ENCODE results near the gene C1GALT1.
A peak's percentile ranks its signal among the peaks of the same experiment; 100 is the strongest.
"Not testable (repeated sequence)": the region's sequence is repeated elsewhere in the genome, so short reads cannot be mapped to it uniquely, and the experiment has no call there.

Gene C1GALT1

GRCh38 chr7:7173956-7174632, 8.2 kb upstream of the C1GALT1 start:
- no peak for DNase-seq

GRCh38 chr7:7175075-7175695, 7.2 kb upstream of the C1GALT1 start:
- no peak for DNase-seq

GRCh38 chr7:7176406-7177043, 5.8 kb upstream of the C1GALT1 start:
- no peak for DNase-seq

GRCh38 chr7:7177044-7177517, 5.3 kb upstream of the C1GALT1 start:
- no peak for DNase-seq

GRCh38 chr7:7178081-7178480, 4.3 kb upstream of the C1GALT1 start:
- DNase-seq = no peak

- no peak for DNase-seq
Measured at GRCh38 chr7:7178906-7179305, 3.4 kb upstream of the C1GALT1 start.

GRCh38 chr7:7180725-7181449, 1.5 kb upstream of the C1GALT1 start:
- DNase-seq = no peak

GRCh38 chr7:7181519-7182155, 707 bp upstream of the C1GALT1 start:
- DNase-seq = peak; percentile 91

GRCh38 chr7:7183061-7183837, 905 bp downstream of the C1GALT1 start:
- DNase-seq = no peak

GRCh38 chr7:7183838-7184463, 1.6 kb downstream of the C1GALT1 start:
- DNase-seq = no peak

- no peak for DNase-seq
Measured at GRCh38 chr7:7185371-7185989, 3.1 kb downstream of the C1GALT1 start.

- no peak for DNase-seq
Measured at GRCh38 chr7:7188091-7188490, 5.7 kb downstream of the C1GALT1 start.

- no peak for DNase-seq
Measured at GRCh38 chr7:7188742-7189141, 6.4 kb downstream of the C1GALT1 start.

GRCh38 chr7:7190142-7190541, 7.8 kb downstream of the C1GALT1 start:
- DNase-seq = no peak

GRCh38 chr7:7191137-7191536, 8.8 kb downstream of the C1GALT1 start:
- no peak for DNase-seq

GRCh38 chr7:7192798-7193788, 10.7 kb downstream of the C1GALT1 start:
- DNase-seq = not testable (repeated sequence)

GRCh38 chr7:7199592-7199991, 17.2 kb downstream of the C1GALT1 start:
- not testable (repeated sequence) for DNase-seq

GRCh38 chr7:7200255-7200654, 17.9 kb downstream of the C1GALT1 start:
- not testable (repeated sequence) for DNase-seq

GRCh38 chr7:7201578-7202374, 19.4 kb downstream of the C1GALT1 start:
- DNase-seq = no peak
